Umbilical cord (tissue), 2 donors: ENCODE measurements around the gene CTRB1. TPM values are rescaled to one million over a fixed set of nuclear protein-coding genes. Genes with fewer than 3 reads are reported as not detected.

Source experiments
- DNase-seq: peaks from one replicate; pipeline ENCODE4 v3.0.0-alpha.2; 2015; ENCODE audit warnings: low spot score
- total RNA-seq: library from RNA; depleted of rRNA; stranded (reverse); fragments of >200 nt; gene quantifications from one replicate; pipeline ENCODE4 v1.2.3, GENCODE V29; 2014; ENCODE audit warnings: low replicate concordance; ENCODE audit not compliant: insufficient read depth

The CTRB1 gene
- total RNA-seq, 1 donor from 2014 or later = not detected

- DNase-seq = peak; percentile 92
Observed at GRCh38 chr16:75252946-75253911, 34.4 kb downstream of the CTRB1 start.

- DNase-seq = peak; percentile 85
Observed at GRCh38 chr16:75254359-75254837, 35.6 kb downstream of the CTRB1 start.

- DNase-seq = peak; percentile 53
Observed at GRCh38 chr16:75256059-75256571, 37.3 kb downstream of the CTRB1 start.

DNA sequence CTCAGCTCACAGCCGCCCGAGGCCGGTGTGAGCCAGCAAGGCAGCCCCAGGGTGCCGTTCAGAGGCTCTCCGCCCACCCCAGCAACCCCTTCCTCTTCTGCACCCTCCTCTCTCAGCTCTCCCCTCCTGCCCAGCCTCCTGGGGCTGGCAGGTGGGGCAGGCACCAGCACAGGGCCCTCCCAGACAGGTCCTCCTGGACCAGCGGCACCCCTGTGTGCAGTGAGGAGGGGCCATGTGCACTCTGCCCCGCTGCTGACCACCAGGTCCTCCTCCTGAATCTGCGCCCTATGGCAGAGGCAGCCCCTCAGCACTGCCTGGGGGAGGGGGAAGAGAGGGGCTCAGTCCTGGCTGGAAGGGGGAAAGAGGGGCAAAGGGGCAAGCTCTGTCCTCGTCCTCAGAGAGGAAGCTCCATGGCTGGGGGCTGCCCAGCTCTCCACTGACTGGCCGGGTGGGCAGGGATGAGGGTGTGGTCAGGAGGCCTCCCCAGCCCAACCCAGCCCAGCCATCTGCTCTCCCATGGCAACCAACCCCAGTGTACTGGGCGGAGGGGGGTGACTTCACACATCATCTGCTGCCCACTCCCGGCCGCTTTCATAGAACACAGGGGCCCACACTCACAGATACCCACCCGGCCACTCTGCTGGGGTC, 38.0 kb downstream of the CTRB1 start:
- peak; percentile 90 for DNase-seq

DNA sequence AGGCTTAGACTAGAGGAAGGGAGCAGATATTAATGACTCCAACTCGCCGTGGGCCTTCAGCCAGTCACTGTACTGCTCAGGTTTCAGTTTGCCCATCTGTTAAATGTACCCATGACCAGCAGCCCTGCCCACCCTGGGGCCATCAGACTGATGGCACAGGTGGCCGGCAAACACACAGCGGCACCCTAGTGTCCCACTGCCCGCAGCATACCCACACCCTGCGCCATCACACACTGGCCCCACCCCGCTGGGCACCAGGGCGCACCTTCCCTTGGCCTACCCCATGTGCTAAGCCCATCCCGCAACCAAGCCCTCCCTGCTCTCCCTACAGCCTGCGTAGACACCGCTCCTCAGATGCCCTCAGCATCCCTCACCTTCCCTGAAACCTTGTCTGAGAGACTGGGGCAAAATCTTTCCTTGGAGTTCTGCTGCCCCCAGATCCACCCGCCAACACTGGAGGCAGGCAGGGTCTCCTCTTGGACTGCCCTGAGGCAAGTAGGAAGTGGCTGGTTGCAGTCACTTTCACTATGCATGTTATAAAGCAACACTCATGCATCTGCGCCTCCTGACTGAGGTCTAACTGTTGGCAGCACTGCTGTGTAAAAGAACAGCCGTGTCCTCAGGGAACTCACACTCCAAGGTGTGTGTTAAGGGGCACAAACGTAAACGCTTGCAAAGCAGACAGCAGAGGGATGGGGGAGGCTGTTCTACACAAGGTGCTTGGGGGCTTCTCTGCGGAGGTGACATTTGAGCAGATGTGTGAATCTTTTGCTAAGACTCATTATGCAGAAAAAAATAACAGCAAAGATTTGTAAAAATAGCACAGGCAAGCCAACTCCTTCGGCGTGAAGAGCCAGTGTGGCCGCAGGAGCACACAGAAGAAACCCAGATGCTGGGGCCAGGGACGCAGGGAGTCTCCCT, 39.4 kb downstream of the CTRB1 start:
- no peak for DNase-seq

- DNase-seq = no peak
Observed at GRCh38 chr16:75258807-75259141, 40.0 kb downstream of the CTRB1 start.

DNA sequence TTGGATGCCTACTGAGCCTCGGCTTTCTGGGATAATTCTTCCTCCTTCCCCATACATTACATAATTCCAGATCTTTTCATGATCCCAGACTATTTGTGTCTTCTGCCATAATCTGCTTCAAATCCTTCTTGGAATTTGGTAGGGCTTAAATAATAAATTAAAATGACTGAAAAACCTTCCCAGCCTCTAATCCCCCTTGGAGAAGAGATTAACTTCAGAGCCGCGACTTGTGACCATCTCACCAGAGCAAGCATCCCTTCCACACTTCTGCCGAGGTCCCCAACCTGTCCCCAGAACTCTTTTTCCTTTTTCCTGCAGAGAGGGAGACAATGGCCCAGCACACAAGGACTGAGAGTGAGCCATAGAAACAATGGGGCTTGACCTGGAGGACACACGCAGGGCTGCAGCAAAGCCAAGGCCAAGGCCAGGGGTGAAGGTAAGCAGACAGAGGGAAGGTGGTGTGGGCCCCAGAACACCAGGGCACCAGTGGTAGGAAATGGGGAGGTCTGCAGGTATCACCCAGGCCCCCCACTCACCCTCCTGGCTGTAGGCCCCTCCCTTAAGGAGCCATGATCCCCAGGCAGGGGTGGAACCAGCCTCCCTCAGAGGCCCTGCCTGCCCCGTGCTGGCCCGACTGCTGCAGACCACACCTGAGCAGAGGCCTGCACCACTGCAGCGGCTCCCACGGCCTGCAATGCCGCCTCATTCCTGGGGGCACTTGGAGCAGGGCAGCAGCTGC, 42.2 kb downstream of the CTRB1 start:
- peak; percentile 69 for DNase-seq

GRCh38 chr16:75261590-75262078, 42.8 kb downstream of the CTRB1 start:
- DNase-seq = no peak

DNA sequence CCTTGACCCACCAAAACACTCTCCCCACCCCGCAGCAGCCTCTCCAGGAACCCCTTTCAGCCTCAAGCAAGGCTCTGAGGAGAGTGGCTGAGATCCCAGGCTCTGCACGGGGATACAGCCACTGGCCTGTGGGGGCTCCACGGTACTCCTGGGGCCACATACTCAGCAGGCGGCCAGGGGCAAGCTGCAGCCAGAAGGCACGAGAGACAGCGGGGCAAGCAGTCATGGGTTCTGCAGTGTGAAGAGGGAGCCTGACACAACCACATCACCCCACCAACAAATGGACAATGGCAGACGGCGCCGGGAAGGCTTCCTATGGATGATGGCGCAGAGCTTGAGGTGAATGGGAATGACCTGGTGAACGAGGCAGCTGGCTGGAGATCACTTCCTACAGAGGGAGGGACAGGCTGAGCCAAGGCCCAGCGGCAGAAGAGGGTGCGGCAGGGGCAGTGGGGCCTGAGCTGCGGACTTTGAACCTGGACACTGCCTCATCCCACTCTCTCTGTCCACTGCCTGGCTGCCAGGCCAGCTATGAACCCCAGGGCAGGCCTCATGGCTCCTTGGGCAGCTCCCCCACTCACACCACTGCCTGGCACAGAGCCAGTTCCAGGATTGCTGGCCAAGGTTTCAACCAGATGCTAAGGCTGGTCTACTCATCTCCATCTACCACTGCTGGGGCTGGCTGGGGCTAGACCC, 43.5 kb downstream of the CTRB1 start:
- no peak for DNase-seq

DNA sequence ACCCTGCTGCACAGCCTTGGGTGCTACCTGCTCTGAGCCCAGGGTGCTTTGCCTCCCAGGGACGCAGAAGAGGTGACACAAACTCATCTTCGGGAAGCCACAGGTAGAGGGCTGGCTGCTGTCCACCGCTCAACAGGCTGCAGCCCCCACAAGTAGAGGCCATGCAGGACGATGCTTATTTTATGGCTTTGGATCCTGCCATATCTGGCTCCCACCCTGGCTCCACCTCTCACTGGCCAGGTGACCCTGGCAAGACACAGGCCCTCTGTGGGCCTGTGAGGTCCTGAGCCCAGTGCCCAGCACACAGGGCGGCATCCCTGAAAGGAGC, 44.0 kb downstream of the CTRB1 start:
- DNase-seq = no peak

DNA sequence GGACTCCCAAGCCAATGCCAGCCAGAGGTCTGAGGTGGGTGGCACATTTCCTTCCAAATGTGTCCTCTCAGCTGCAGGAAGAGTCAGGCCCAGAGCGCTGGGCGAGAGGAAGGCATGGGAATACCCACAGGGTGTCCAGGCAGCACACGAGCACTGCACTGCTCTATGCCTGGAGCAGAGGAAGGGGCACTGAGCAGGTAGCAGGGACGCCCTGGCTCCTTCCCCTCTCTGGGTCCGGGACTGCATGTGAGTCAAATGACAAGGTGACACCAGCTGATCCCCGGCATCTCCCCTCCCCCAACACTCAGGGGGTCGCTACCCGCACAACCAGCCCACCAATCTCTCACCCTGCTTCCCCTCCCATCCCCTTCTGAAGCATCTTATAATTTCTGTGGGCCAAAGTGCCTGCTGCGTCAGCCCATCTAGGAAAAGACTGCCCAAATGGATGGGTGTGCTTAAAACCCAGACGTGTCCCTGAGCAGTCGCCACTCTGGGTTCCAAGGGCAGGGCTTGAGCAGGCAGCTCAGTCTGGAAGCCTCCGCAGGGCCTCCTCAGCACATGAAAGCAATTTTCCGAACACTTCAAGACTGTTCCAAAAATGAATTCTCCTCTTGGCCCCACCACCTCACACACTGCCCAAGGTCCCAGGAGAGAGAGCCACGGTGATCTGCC, 44.6 kb downstream of the CTRB1 start:
- no peak for DNase-seq

DNA sequence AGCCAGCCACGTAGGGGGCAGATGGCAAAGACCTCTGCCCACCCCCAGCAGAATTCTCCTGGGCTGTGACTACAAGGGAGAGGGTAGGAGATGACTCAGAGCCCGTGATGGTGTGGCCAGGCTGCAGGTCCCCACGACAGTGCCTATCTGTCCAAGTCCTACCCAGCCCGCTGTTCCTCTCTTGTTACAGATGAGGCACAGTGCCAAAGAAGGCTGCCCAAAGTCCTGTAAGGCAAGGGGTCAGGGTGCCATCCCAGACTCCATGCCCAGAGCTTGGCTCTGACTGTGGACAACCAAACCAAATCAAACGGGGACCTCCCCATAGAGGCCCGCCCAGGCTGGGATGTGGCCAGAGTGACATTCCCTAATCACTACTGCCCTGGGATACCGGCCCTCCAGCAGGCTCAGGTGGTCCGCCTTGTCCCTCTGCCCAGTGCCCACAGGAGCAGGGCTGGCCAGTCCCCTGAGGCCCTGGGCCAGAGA, 45.2 kb downstream of the CTRB1 start:
- DNase-seq = no peak

DNA sequence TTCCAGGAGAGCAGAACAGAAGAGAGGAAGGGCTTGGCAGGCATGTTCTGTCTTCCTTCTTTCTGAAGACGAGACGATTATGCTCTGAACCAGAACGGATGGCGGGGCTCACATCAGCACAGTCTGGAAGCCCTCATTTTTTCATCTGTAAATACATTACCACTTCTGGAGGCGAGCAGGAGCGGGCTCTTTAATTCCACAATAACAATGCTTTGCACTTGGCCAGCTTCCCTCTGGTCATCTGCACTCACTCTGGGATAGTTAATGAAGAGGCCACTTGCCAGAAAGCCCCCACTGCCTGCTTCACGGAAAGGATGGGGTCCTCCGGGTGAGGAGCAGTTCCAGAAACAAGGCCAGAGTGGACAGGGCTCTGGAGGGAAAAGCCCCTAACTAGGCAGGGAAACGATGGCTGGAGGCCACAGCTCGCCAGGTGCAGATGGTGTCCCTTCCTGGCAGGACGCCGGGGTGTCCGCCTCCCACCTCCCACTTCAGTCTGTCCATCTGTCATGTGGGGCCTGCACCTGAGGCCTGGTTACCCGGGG, 45.7 kb downstream of the CTRB1 start:
- peak; percentile 51 for DNase-seq

GRCh38 chr16:75264999-75265910, 46.5 kb downstream of the CTRB1 start:
- no peak for DNase-seq

GRCh38 chr16:75265911-75266701, 47.3 kb downstream of the CTRB1 start:
- peak; percentile 73 for DNase-seq

DNA sequence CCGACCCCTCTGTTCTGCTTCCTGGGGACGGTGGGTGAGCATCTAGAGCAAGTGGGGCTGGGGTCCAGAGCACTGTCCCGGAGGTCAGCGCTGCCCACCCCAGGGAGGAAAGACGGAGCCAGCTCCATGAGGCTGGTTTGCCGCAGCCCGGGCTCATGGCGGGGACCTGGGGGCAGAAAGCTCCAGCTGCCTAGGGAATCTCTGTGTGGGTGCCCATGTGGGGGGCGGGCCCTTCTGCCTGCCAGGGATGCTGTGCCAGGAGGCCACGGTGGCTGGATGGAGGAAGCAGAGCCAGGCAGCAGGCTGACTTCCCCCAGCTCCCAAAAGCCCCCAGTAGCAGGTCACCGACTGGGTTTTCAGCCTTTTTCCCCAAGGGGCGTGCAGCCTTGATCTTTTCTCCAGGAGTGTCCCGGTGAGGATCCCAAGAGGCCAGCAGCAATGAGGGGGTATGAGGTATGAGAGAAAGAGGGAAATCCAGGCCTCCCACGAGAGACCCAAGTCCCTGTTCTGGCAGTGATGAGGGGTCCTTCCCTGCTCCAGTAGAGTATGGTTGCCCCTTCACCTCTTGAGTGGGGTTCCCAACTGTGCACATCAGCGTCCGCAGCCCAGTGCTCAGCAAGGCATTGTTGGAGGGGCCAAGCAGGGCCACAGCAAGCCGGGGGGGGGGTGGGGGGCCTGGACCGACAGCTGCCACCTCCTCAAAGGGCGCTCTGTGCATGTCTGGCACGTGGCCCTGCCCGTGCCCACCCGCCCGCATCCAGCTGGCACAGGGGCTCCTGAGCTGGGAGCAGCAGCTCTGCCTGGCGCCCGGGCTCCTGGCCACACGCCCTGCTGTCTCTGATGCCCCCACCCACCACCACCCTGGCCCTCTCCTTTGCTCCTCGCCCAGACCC, 48.2 kb downstream of the CTRB1 start:
- no peak for DNase-seq
